HUDEP-2 (cell line): ENCODE measurements around the gene DMKN.
A peak's percentile ranks its signal among the peaks of the same experiment; 100 is the strongest.
"Not testable (repeated sequence)": the region's sequence is repeated elsewhere in the genome, so short reads cannot be mapped to it uniquely, and the experiment has no call there.

Source experiments
- DNase-seq, 76 experiments: peaks; one replicate each; lab custom pipeline; 2025; ENCODE audit not compliant: unreplicated experiment in 76 of 76; lab: John Stamatoyannopoulos, UW

Gene DMKN

GRCh38 chr19:35501684-35502083 lies 11.8 kb downstream of the DMKN start:
- DNase-seq = no peak

GRCh38 chr19:35500611-35501010 lies 12.8 kb downstream of the DMKN start:
- DNase-seq = no peak

- DNase-seq = no peak
Measured at GRCh38 chr19:35498984-35499527, 14.4 kb downstream of the DMKN start.

- no peak for DNase-seq
Measured at GRCh38 chr19:35498220-35498619, 15.2 kb downstream of the DMKN start.

GRCh38 chr19:35497406-35497805 lies 16.0 kb downstream of the DMKN start:
- no peak for DNase-seq

- peak in 58 of 76 experiments; percentile 10 to 74 (median 48) for DNase-seq
Measured at GRCh38 chr19:35495107-35496064, 18.1 kb downstream of the DMKN start.

- DNase-seq = no peak
Measured at GRCh38 chr19:35493971-35494370, 19.5 kb downstream of the DMKN start.

- DNase-seq = no peak
Measured at GRCh38 chr19:35491836-35492360, 21.6 kb downstream of the DMKN start.

- DNase-seq = no peak
Measured at GRCh38 chr19:35490364-35490763, 23.1 kb downstream of the DMKN start, which contains the start of gene KRTDAP. KRTDAP (minus strand) TSS chr19:35490464; CDS start chr19:35490442, 22 bp downstream.

GRCh38 chr19:35488677-35489076 lies 24.8 kb downstream of the DMKN start:
- DNase-seq = no peak

- no peak for DNase-seq
Measured at GRCh38 chr19:35487656-35488182, 25.7 kb downstream of the DMKN start.

GRCh38 chr19:35486268-35486708 lies 27.2 kb downstream of the DMKN start:
- no peak for DNase-seq

GRCh38 chr19:35484252-35485036 lies 29.0 kb downstream of the DMKN start:
- no peak for DNase-seq

GRCh38 chr19:35483089-35483488 lies 30.4 kb downstream of the DMKN start:
- no peak for DNase-seq

GRCh38 chr19:35478794-35479677 lies 34.4 kb downstream of the DMKN start:
- no peak for DNase-seq

GRCh38 chr19:35476149-35476548 lies 37.3 kb downstream of the DMKN start:
- peak in 5 of 76 experiments; percentile 5 to 11 (median 7) for DNase-seq

GRCh38 chr19:35474594-35474993 lies 38.9 kb downstream of the DMKN start:
- DNase-seq = not testable (repeated sequence)

- DNase-seq = no peak
Measured at GRCh38 chr19:35474104-35474503, 39.3 kb downstream of the DMKN start.

- DNase-seq = no peak
Measured at GRCh38 chr19:35471946-35472345, 41.5 kb downstream of the DMKN start.

GRCh38 chr19:35471075-35471474 lies 42.4 kb downstream of the DMKN start:
- DNase-seq = not testable (repeated sequence)
